ENCODE data around the gene UBE2R2. TPM values are rescaled to one million over a fixed set of nuclear protein-coding genes. Genes with fewer than 3 reads are reported as not detected.
"Not testable (repeated sequence)": the region's sequence is repeated elsewhere in the genome, so short reads cannot be mapped to it uniquely, and the experiment has no call there.

Gene UBE2R2
- total RNA-seq, 1 donor from 2014 or later, result 55.9 TPM

- no peak overlapping the region for H3K4me3 Mint-ChIP-seq
- no peaks in the 10 kb centered on the region for H3K36me3 Mint-ChIP-seq
- H3K9me3 Mint-ChIP-seq, result no peaks in the 10 kb centered on the region
- H3K27me3 Mint-ChIP-seq, result peaks cover 7% of the 10 kb centered on the region
- no peak overlapping the region for H3K27ac Mint-ChIP-seq
- no peak for TF ChIP-seq CTCF (conservative IDR thresholded peaks at IDR 0.05)
- H3K4me1 Mint-ChIP-seq (ENCODE audit: unreplicated experiment), result no peaks in the 10 kb centered on the region
- no peak for DNase-seq (ENCODE audit: extremely low spot score, unreplicated experiment)
These were observed 29.1 kb upstream of the UBE2R2 start for GRCh38 chr9:33787839-33788238.

GRCh38 chr9:33789429-33789828 is 27.5 kb upstream of the UBE2R2 start:
- H3K27ac Mint-ChIP-seq; H3K27me3 Mint-ChIP-seq; H3K9me3 Mint-ChIP-seq; H3K4me3 Mint-ChIP-seq; H3K4me1 Mint-ChIP-seq (ENCODE audit: unreplicated experiment); H3K36me3 Mint-ChIP-seq; DNase-seq (ENCODE audit: extremely low spot score, unreplicated experiment): not testable (repeated sequence)

GRCh38 chr9:33791117-33791516 is 25.8 kb upstream of the UBE2R2 start:
- no peak for TF ChIP-seq CTCF (conservative IDR thresholded peaks at IDR 0.05)
- Mint-ChIP-seq H3K27me3 (peaks cover 5% of the 10 kb centered on the region), H3K36me3 (no peaks in the 10 kb centered on the region), H3K27ac (no peak overlapping the region), H3K9me3 (no peaks in the 10 kb centered on the region), H3K4me3 (no peak overlapping the region), H3K4me1 (ENCODE audit: unreplicated experiment) (no peaks in the 10 kb centered on the region)
- DNase-seq (ENCODE audit: extremely low spot score, unreplicated experiment), result no peak

GRCh38 chr9:33793496-33793895 is 23.5 kb upstream of the UBE2R2 start:
- not testable (repeated sequence) for H3K27me3 Mint-ChIP-seq, H3K9me3 Mint-ChIP-seq

GRCh38 chr9:33794560-33794959 is 22.4 kb upstream of the UBE2R2 start:
- Mint-ChIP-seq H3K27ac (no peak overlapping the region), H3K4me1 (ENCODE audit: unreplicated experiment) (no peaks in the 10 kb centered on the region), H3K9me3 (no peaks in the 10 kb centered on the region), H3K27me3 (peaks cover 7% of the 10 kb centered on the region), H3K36me3 (no peaks in the 10 kb centered on the region), H3K4me3 (no peak overlapping the region)
- DNase-seq (ENCODE audit: extremely low spot score, unreplicated experiment), result no peak
- TF ChIP-seq CTCF (conservative IDR thresholded peaks at IDR 0.05), result no peak

More at GRCh38 chr9:33793496-33793895, 23.5 kb upstream of the UBE2R2 start:
- DNase-seq (ENCODE audit: extremely low spot score, unreplicated experiment); H3K27ac Mint-ChIP-seq; H3K4me3 Mint-ChIP-seq; H3K4me1 Mint-ChIP-seq (ENCODE audit: unreplicated experiment); H3K36me3 Mint-ChIP-seq: not testable (repeated sequence)

- H3K9me3 Mint-ChIP-seq, result no peaks in the 10 kb centered on the region
- no peak for TF ChIP-seq CTCF (conservative IDR thresholded peaks at IDR 0.05)
- no peak for DNase-seq (ENCODE audit: extremely low spot score, unreplicated experiment)
- no peak within 1 kb of the TSS for H3K4me3 Mint-ChIP-seq
- H3K27me3 Mint-ChIP-seq, result peaks cover 10% of the 10 kb centered on the region
- H3K4me1 Mint-ChIP-seq (ENCODE audit: unreplicated experiment), result no peaks in the 10 kb centered on the region
- H3K36me3 Mint-ChIP-seq, result no peaks in the 10 kb centered on the region
- no peak within 1 kb of the TSS for H3K27ac Mint-ChIP-seq
These were observed 21.7 kb upstream of the UBE2R2 start, which contains the start of gene PRSS3 for GRCh38 chr9:33795281-33795680. PRSS3 (plus strand) TSS chr9:33795561; CDS start chr9:33795574, 13 bp downstream.

GRCh38 chr9:33795819-33796218 is 21.1 kb upstream of the UBE2R2 start:
- H3K27me3 Mint-ChIP-seq, result peaks cover 14% of the 10 kb centered on the region
- no peak overlapping the region for H3K27ac Mint-ChIP-seq
- H3K4me3 Mint-ChIP-seq, result no peak overlapping the region
- no peaks in the 10 kb centered on the region for H3K9me3 Mint-ChIP-seq
- TF ChIP-seq CTCF (conservative IDR thresholded peaks at IDR 0.05), result no peak
- H3K4me1 Mint-ChIP-seq (ENCODE audit: unreplicated experiment), result no peaks in the 10 kb centered on the region
- H3K36me3 Mint-ChIP-seq, result no peaks in the 10 kb centered on the region
- DNase-seq (ENCODE audit: extremely low spot score, unreplicated experiment), result no peak

GRCh38 chr9:33796679-33797078 is 20.3 kb upstream of the UBE2R2 start:
- DNase-seq (ENCODE audit: extremely low spot score, unreplicated experiment); H3K4me3 Mint-ChIP-seq; H3K36me3 Mint-ChIP-seq; H3K27ac Mint-ChIP-seq; H3K4me1 Mint-ChIP-seq (ENCODE audit: unreplicated experiment); H3K9me3 Mint-ChIP-seq: not testable (repeated sequence)
- peaks cover 15% of the 10 kb centered on the region for H3K27me3 Mint-ChIP-seq

Data from type B pancreatic cell (in vitro differentiated cells).